ENCODE measurements around the gene KIAA0040.

Gene KIAA0040

DNA sequence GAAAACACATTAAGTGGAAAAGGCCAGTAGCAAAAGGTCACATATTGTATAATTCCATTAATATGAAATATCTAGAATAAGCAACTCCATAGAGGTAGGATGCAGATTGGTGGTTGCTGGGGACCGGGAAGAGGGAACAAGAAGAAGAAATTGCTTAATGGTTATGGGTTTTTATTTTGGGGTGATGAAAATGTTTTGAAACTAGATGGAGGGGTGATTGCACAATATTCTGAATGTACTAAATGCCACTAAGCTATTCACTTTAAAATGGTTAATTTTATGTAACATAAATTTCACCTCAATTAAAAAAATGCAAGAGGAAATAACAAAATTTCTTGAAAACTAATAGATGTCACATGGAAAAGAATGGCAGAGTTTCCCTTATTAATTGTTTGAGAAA, 6.7 kb downstream of the KIAA0040 start:
- TF ChIP-seq, protein P1, sequence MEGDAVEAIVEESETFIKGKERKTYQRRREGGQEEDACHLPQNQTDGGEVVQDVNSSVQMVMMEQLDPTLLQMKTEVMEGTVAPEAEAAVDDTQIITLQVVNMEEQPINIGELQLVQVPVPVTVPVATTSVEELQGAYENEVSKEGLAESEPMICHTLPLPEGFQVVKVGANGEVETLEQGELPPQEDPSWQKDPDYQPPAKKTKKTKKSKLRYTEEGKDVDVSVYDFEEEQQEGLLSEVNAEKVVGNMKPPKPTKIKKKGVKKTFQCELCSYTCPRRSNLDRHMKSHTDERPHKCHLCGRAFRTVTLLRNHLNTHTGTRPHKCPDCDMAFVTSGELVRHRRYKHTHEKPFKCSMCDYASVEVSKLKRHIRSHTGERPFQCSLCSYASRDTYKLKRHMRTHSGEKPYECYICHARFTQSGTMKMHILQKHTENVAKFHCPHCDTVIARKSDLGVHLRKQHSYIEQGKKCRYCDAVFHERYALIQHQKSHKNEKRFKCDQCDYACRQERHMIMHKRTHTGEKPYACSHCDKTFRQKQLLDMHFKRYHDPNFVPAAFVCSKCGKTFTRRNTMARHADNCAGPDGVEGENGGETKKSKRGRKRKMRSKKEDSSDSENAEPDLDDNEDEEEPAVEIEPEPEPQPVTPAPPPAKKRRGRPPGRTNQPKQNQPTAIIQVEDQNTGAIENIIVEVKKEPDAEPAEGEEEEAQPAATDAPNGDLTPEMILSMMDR (conservative IDR thresholded peaks at IDR 0.05; ENCODE audit: control insufficient read depth, insufficient read depth, low read depth, low read length): no peak
- no peak for DNase-seq (ENCODE audit: low read depth)
- H3K4me3 ChIP-seq (ENCODE audit: control insufficient read depth, low read depth, low read length): no peak overlapping the region

DNA sequence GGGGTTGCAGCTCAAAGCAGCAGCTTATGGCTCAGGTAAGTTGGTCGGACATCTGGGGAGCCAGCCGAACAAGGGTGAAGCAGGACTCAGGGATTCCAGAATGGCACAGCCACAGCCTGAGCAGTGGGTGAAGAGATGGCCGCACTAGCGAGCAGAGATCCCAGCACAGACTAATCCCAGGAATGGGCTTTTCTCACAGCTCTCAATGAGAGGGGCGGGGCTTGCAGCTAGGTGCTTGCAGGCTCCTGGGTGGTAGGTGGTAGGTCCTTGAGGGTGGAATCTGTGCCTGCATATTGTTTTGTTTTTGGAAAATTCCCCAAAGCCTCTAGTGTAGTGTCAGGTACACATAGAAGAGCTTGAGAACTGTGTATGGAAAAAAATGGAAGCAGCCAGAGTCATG, 9.0 kb downstream of the KIAA0040 start:
- TF ChIP-seq, protein P1 (conservative IDR thresholded peaks at IDR 0.05; ENCODE audit: control insufficient read depth, insufficient read depth, low read depth, low read length): no peak
- H3K4me3 ChIP-seq (ENCODE audit: control insufficient read depth, low read depth, low read length): no peak overlapping the region
- DNase-seq (ENCODE audit: low read depth): no peak

DNA sequence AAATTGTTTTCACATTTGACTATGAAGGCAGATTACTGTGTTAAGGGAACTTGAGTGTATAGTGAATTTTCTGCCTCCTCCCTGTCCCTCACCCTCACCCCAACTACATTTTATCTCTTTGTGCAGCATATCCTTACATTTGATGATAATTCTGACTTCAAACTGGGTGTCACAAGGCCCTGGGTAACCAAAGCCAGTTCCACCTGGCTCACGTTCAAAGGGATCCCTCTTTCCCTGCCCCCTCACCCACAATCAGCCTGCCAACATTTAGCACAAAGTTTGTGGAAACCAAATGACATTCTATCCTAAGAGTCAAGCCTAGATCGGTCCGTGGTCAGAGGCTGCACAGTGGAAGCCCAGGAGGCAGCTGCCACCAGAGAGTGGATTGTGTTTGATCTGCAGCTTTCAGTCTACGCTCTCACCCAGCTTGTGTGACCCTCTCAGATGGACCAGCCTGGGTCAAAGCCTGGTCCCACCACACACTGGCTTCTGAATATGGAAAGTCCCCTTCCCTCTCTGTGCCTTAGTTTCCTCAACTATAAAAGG, 10.3 kb downstream of the KIAA0040 start:
- no peak for DNase-seq (ENCODE audit: low read depth)
- H3K4me3 ChIP-seq (ENCODE audit: control insufficient read depth, low read depth, low read length): no peak overlapping the region
- TF ChIP-seq, protein P1 (conservative IDR thresholded peaks at IDR 0.05; ENCODE audit: control insufficient read depth, insufficient read depth, low read depth, low read length): no peak

DNA sequence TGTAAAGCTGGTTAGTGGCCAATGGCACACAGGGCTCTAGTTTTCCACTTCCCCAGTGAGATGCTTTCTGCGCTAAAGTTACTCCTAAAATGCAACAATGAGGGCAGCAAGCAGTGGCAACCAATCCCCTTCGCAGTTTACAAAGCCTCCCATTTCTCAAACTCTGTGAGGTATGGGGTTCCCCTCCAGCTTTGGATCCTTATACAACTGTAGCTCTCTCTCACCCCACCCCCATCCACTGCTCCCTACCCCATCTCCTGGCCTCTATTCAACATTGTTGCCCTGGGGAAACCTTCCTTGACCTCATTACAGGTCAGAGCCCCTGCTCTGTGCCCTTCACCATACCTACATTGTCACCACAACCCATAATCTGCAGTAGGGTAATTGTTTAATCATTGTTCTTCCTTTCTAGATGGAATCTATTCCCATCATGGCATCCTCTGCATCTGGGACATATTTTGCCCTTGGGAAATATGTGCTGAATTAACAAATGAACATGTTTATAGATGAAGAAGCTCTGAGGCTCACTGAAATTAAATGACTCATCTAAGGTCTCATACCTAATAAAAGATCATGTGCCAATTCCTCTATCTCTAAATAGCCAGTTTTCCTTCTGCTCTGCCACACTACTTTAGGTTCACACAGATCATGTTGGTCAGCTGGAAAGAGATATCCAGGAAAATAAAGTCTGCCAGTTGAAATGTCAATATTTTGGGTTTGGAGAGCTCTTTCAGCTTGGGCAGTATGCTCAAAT, 12.6 kb downstream of the KIAA0040 start:
- TF ChIP-seq, protein P1 (conservative IDR thresholded peaks at IDR 0.05; ENCODE audit: control insufficient read depth, insufficient read depth, low read depth, low read length): no peak
- no peak overlapping the region for H3K4me3 ChIP-seq (ENCODE audit: control insufficient read depth, low read depth, low read length)
- DNase-seq (ENCODE audit: low read depth): no peak

DNA sequence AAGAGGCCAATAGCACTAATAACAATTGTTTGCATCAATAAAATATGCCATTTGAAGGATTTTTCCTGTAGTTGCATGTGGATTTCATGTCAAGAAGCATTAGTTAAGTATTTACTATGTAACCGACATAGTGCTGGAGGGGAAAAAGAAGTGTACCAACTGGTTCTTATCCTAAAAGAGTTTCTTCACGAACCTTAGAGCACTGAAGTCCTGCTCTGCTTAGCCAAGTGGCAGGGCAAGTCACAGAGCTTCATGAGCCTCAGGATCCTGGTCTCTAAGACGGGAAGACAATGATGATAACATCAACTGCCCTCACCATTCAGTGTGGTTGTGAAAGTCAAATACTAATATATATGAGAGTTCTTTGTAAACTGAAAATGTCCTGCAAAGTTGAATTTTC, 14.1 kb downstream of the KIAA0040 start:
- no peak overlapping the region for H3K4me3 ChIP-seq (ENCODE audit: control insufficient read depth, low read depth, low read length)
- TF ChIP-seq, protein P1 (conservative IDR thresholded peaks at IDR 0.05; ENCODE audit: control insufficient read depth, insufficient read depth, low read depth, low read length): no peak
- DNase-seq (ENCODE audit: low read depth): no peak

DNA sequence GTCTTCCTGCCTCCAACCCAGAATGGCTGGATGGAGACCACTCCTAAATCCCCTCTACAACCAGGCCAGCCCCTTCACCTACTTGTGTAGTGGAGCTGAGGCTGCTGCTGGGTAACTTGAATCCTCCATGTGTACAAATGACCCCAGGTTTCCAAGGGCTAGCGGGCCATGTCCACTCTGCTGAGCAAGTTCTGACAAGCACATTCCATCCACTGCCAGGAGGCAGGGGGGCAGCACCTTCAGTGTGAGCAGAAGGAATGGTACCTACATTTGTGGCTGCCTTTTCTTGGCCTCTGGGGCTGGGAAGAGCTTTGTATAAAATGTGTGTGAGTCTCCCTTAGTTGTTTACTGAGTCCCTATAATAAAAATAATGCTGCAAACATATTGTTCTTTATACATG, 14.5 kb downstream of the KIAA0040 start:
- no peak for DNase-seq (ENCODE audit: low read depth)
- H3K4me3 ChIP-seq (ENCODE audit: control insufficient read depth, low read depth, low read length): no peak overlapping the region
- TF ChIP-seq, protein P1 (conservative IDR thresholded peaks at IDR 0.05; ENCODE audit: control insufficient read depth, insufficient read depth, low read depth, low read length): no peak

All from fibroblast of mammary gland (primary cell).